B cell (primary cell): Measurements from ENCODE around the gene RPTOR. TPM values are rescaled to one million over a fixed set of nuclear protein-coding genes. Genes with fewer than 3 reads are reported as not detected.

ENCODE experiments used
- ATAC-seq: fragments of 200-7000 bp; cut with Tn5 transposase; one replicate; pipeline ENCODE4 v1.10.0; 2021; ENCODE audit warnings: low read depth, mild to moderate bottlenecking, moderate number of reproducible peaks, moderate library complexity
- CTCF ChIA-PET: fragments of 350-600 bp; sonication (Branson Sonifier 250); formaldehyde crosslinking; loops from one replicate; lab custom pipeline; 2021; ENCODE audit warnings: antibody characterized with exemption, inconsistent platforms; lab: Charles Lee
- POLR2A ChIA-PET: fragments of 350-600 bp; sonication (Branson Sonifier 250); formaldehyde crosslinking; loops from one replicate; lab custom pipeline; 2021; ENCODE audit warnings: antibody characterized with exemption; lab: Charles Lee
- DNase-seq: peaks from one replicate; pipeline ENCODE4 v3.0.0; 2013
- H2AFZ ChIP-seq: 2 replicates; pipeline ENCODE4 v1.6.1; 2012; ENCODE audit warnings: mild to moderate bottlenecking, low read depth, low read length; ENCODE audit not compliant: insufficient read depth, poor library complexity, severe bottlenecking
- H3K27ac ChIP-seq, 2 donors: 1 replicate in 1 of 2; 2 replicates in 1 of 2; pipeline ENCODE4 v1.5.1; 2012 to 2013; ENCODE audit warnings: low read length in 2 of 2, mild to moderate bottlenecking in 2 of 2, moderate library complexity in 1 of 2
- H3K27me3 ChIP-seq, 4 experiments: fragments of 200-600 bp in 1 of 4; sonication (generic) in 1 of 4; replicated peaks in 1 of 4; 1 replicate in 2 of 4; 2 replicates in 2 of 4; pipeline versions ENCODE4 v1.6.1 to v1.7.0; 2013 to 2016; ENCODE audit warnings: low read length in 3 of 4, mild to moderate bottlenecking in 2 of 4, mixed read lengths in 1 of 4, moderate library complexity in 1 of 4; ENCODE audit not compliant: insufficient read depth in 4 of 4, control insufficient read depth in 3 of 4; ENCODE audit errors: control extremely low read depth in 1 of 4
- H3K36me3 ChIP-seq, 2 experiments: replicated peaks in 1 of 2; 1 replicate in 1 of 2; 2 replicates in 1 of 2; pipeline versions ENCODE4 v1.6.1 to v1.7.1; 2013; ENCODE audit warnings: low read length in 1 of 2; ENCODE audit not compliant: insufficient read depth in 2 of 2, control insufficient read depth in 1 of 2; ENCODE audit errors: control extremely low read depth in 1 of 2, extremely low read depth in 1 of 2
- H3K4me1 ChIP-seq, 2 donors: fragments of 200-600 bp in 1 of 2; sonication (generic) in 1 of 2; 1 replicate in 1 of 2; 2 replicates in 1 of 2; pipeline versions ENCODE4 v1.5.1 to v1.6.1; 2013 to 2017; ENCODE audit warnings: low read length in 2 of 2; ENCODE audit not compliant: control insufficient read depth in 2 of 2, insufficient read depth in 2 of 2
- H3K4me2 ChIP-seq: replicated peaks from 2 replicates; pipeline ENCODE3; 2012; ENCODE audit warnings: mild to moderate bottlenecking, low read depth, low read length; ENCODE audit not compliant: poor library complexity, severe bottlenecking
- H3K4me3 ChIP-seq, 5 experiments: fragments of 200-600 bp in 1 of 5; sonication (generic) in 1 of 5; 1 replicate in 3 of 5; 2 replicates in 2 of 5; pipeline versions ENCODE4 v1.5.1 to v1.7.0; 2011 to 2016; ENCODE audit warnings: low read length in 4 of 5, mild to moderate bottlenecking in 4 of 5, low read depth in 2 of 5, control low read depth in 1 of 5, moderate library complexity in 1 of 5; ENCODE audit not compliant: insufficient read depth in 1 of 5; ENCODE audit errors: control extremely low read depth in 1 of 5, extremely low read depth in 1 of 5
- H3K79me2 ChIP-seq: fragments of 200-600 bp; sonication (generic); one replicate; pipeline ENCODE4 v1.6.0; 2016; ENCODE audit warnings: low read length; ENCODE audit not compliant: control insufficient read depth, insufficient read depth
- H3K9ac ChIP-seq: fragments of 200-600 bp; sonication (generic); 2 replicates; pipeline ENCODE4 v1.6.1; 2017; ENCODE audit warnings: mild to moderate bottlenecking, low read length, moderate library complexity
- H3K9me3 ChIP-seq, 3 donors: one replicate each; pipeline versions ENCODE4 v1.6.1 to v1.7.1; 2013; ENCODE audit warnings: low read length in 2 of 3; ENCODE audit not compliant: control insufficient read depth in 2 of 3, insufficient read depth in 1 of 3; ENCODE audit errors: control extremely low read depth in 1 of 3
- H4K20me1 ChIP-seq: 2 replicates; pipeline ENCODE4 v1.6.0; 2012; ENCODE audit warnings: mild to moderate bottlenecking, low read length; ENCODE audit not compliant: insufficient read depth, control insufficient read depth, poor library complexity, severe bottlenecking
- H3K27ac Mint-ChIP-seq: one replicate; pipeline ENCODE4 v1.8.0; 2021; ENCODE audit warnings: mixed read lengths
- H3K27me3 Mint-ChIP-seq: one replicate; pipeline ENCODE4 v1.8.0; 2021; ENCODE audit warnings: mixed read lengths
- H3K4me1 Mint-ChIP-seq: one replicate; pipeline ENCODE4 v1.8.0; 2021; ENCODE audit warnings: mixed read lengths
- H3K4me3 Mint-ChIP-seq: one replicate; pipeline ENCODE4 v1.8.0; 2021; ENCODE audit warnings: mixed read lengths
- H3K9me3 Mint-ChIP-seq: one replicate; pipeline ENCODE4 v1.8.0; 2022; ENCODE audit warnings: mixed read lengths; ENCODE audit not compliant: insufficient read depth
- EZH2 ChIP-seq: IDR thresholded peaks from 2 replicates; pipeline ENCODE4 v1.6.1; 2012; ENCODE audit warnings: borderline replicate concordance, low read depth, mild to moderate bottlenecking, moderate library complexity, low read length; ENCODE audit not compliant: insufficient read depth, poor library complexity, severe bottlenecking
- WGBS: methylation state at CpG from one replicate; pipeline ENCODE4 v1.1.5; 2013; ENCODE audit warnings: missing lambda C conversion rate; ENCODE audit not compliant: insufficient coverage; 5-methylcytosine and 5-hydroxymethylcytosine counted together
- intact Hi-C: fragments of 100-400 bp; cut with micrococcal nuclease; formaldehyde crosslinking; loops from one replicate; pipeline ENCODE4 v1.10.0; 2022
- polyA plus RNA-seq: library from polyadenylated mRNA; depleted of rRNA; stranded (reverse); fragments of >200 nt; gene quantifications from 2 replicates; pipeline ENCODE4 v1.2.3, GENCODE V29; 2012
- total RNA-seq, 2 donors: library from RNA; stranded (reverse); fragments of 120-200 nt in 1 of 2; gene quantifications; 1 replicate in 1 of 2; 2 replicates in 1 of 2; pipeline versions ENCODE4 v1.2.3 to v1.2.4, GENCODE V29; 2013 to 2022
- TF ChIP-seq, protein P1 (sequence below): fragments of 200-600 bp; IDR thresholded peaks from one replicate; pipeline ENCODE4 v1.8.0; 2022; ENCODE audit warnings: antibody characterized with exemption, mild to moderate bottlenecking

RPTOR gene
- total and polyA plus RNA-seq, 2 donors (not counting 1 experiment from before 2014, with no cell fraction given) = 13.4 to 58.8 TPM

- H3K9me3 Mint-ChIP-seq = no peaks in the 10 kb centered on the region
- ChIA-PET CTCF (no interaction called here), POLR2A (no interaction called here)
- no peaks in the 10 kb centered on the region for H3K27me3 Mint-ChIP-seq
- Histone ChIP-seq H3K27ac (no peak overlapping the region), H3K9me3 (peaks cover 0 to 3% (median 0%) of the 10 kb centered on the region in 3 donors), H3K4me3 (no peak overlapping the region), H3K9ac (no peak overlapping the region), H3K27me3 (no peaks in the 10 kb centered on the region), H3K4me1 (peaks cover 7 to 11% of the 10 kb centered on the region in 2 donors), H3K79me2 (peaks cover 76% of the 10 kb centered on the region), H4K20me1 (peaks cover 59% of the 10 kb centered on the region), H2AFZ (no peak overlapping the region), H3K4me2 (no peak overlapping the region), H3K36me3 (no peaks in the 10 kb centered on the region)
- H3K4me1 Mint-ChIP-seq = peaks cover 40% of the 10 kb centered on the region
- WGBS = 79% methylated on average over 10 of the region's 12 CpGs
- TF ChIP-seq, protein P1, sequence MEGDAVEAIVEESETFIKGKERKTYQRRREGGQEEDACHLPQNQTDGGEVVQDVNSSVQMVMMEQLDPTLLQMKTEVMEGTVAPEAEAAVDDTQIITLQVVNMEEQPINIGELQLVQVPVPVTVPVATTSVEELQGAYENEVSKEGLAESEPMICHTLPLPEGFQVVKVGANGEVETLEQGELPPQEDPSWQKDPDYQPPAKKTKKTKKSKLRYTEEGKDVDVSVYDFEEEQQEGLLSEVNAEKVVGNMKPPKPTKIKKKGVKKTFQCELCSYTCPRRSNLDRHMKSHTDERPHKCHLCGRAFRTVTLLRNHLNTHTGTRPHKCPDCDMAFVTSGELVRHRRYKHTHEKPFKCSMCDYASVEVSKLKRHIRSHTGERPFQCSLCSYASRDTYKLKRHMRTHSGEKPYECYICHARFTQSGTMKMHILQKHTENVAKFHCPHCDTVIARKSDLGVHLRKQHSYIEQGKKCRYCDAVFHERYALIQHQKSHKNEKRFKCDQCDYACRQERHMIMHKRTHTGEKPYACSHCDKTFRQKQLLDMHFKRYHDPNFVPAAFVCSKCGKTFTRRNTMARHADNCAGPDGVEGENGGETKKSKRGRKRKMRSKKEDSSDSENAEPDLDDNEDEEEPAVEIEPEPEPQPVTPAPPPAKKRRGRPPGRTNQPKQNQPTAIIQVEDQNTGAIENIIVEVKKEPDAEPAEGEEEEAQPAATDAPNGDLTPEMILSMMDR = no peak
- no peak for TF ChIP-seq EZH2
- ATAC-seq (no peak), DNase-seq (no peak)
- intact Hi-C loops = no loop called here
- H3K4me3 Mint-ChIP-seq = no peak overlapping the region
- no peak overlapping the region for H3K27ac Mint-ChIP-seq
Observed at GRCh38 chr17:80614332-80615047, 69.9 kb downstream of the RPTOR start.

GRCh38 chr17:80615376-80615775 is 70.7 kb downstream of the RPTOR start:
- Histone ChIP-seq H3K79me2 (peaks cover 75% of the 10 kb centered on the region), H3K4me1 (peaks cover 7 to 11% of the 10 kb centered on the region in 2 donors), H4K20me1 (peaks cover 63% of the 10 kb centered on the region), H3K27me3 (no peaks in the 10 kb centered on the region), H3K27ac (no peak overlapping the region), H3K4me3 (no peak overlapping the region), H3K4me2 (no peak overlapping the region), H2AFZ (no peak overlapping the region), H3K36me3 (no peaks in the 10 kb centered on the region), H3K9me3 (peaks cover 0 to 3% (median 0%) of the 10 kb centered on the region in 3 donors), H3K9ac (no peak overlapping the region)
- WGBS = 63% methylated on average over 2 of the region's 4 CpGs
- no peaks in the 10 kb centered on the region for H3K9me3 Mint-ChIP-seq
- no peaks in the 10 kb centered on the region for H3K27me3 Mint-ChIP-seq
- ATAC-seq = no peak
- no peak overlapping the region for H3K27ac Mint-ChIP-seq
- H3K4me1 Mint-ChIP-seq = peaks cover 34% of the 10 kb centered on the region
- intact Hi-C loops = no loop called here
- TF ChIP-seq EZH2 = no peak
- TF ChIP-seq, protein P1 = no peak
- ChIA-PET CTCF (no interaction called here), POLR2A (no interaction called here)
- no peak for DNase-seq
- H3K4me3 Mint-ChIP-seq = no peak overlapping the region
